Measurements from ENCODE around the gene OTOA.
"Not testable (repeated sequence)": the region's sequence is repeated elsewhere in the genome, so short reads cannot be mapped to it uniquely, and the experiment has no call there.

OTOA gene

DNA sequence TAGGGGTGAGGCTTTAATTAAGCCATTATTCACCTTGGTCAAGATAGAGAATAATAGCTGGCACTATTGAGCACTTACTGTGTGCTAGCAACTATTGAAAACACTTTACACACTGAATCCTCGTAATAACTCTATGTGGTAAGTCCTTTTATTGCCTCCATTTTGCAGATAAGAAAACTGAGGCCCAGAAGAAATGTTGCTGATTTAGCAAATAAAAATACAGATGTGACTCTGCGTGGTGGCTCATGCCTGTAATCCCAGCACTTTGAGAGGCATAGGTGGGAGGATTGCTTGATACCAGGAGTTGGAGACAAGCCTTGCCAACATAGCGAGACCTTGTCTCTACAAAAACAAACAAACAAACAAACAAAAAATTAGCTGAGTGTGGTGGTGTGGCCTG, 19.4 kb downstream of the OTOA start:
- no peak for FAIRE-seq

DNA sequence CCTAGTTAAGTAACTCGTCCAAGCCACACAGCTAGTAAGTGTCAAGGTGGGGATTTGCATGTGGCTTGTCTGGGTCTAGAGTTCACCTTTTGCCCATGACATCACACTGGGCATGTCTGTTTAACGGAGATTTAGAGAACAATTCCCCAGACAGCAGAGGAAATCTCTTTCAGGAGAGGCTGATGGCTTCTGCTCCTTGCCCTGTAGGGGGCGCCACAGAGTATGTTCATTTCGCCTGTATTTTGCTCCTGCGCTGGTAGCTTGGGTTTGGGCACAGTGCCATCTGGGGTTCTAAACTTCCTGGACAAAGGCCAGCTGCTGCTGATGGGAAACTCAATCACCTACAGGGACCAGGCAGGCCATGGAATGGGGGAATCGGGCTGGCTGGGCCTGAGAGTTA, 20.4 kb downstream of the OTOA start:
- no peak for FAIRE-seq

DNA sequence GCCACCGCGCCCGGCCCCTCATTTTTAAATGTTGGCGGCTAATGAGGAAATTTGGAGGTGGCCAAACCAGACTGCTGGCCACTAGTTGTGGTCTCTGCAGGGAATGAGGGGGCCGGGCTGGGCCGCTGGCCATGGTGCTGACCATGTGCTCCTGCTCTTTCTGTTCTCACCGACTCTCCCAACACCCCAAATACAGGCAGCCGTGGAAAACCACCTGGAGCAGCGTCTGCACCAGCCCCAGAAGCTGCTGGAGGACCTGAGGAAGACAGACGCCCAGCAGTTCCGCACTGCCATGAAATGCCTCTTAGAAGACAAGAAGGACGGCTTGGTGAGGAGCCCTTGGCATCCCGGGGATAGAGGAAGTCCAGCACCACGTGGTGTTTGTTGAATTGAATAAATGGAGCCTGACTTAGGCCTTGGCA, 21.3 kb downstream of the OTOA start:
- FAIRE-seq, result no peak

DNA sequence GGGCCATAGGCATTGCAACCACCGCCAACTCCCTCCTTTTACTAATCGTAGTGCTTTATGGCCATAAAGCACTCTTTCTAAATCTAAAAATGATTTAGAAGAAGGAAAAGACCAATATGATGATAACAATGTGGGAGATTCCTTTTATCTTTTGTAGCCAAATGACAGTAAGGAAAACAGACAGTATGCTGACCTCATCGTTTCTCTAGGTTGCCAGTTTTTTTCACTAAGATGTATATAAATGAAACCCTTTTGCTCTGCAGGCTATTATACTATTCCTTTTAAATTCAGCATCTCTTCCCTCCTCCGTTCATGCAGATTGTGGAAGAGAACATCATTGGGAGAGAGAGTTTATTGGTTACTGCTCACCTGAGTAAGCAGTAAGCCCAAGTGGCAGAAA, 25.3 kb downstream of the OTOA start:
- FAIRE-seq, result no peak

DNA sequence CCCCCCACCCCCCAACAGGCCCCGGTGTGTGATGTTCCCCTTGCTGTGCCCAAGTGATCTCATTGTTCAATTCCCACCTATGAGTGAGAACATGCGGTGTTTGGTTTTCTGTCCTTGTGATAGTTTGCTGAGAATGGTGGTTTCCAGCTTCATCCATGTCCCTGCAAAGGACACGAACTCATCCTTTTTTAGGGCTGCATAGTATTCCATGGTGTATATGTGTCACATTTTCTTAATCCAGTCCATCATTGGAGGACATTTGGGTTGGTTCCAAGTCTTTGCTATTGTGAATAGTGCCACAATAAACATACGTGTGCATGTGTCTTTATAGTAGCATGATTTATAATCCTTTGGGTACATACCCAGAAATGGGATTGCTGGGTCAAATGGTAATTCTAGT, 27.2 kb downstream of the OTOA start:
- not testable (repeated sequence) for FAIRE-seq

DNA sequence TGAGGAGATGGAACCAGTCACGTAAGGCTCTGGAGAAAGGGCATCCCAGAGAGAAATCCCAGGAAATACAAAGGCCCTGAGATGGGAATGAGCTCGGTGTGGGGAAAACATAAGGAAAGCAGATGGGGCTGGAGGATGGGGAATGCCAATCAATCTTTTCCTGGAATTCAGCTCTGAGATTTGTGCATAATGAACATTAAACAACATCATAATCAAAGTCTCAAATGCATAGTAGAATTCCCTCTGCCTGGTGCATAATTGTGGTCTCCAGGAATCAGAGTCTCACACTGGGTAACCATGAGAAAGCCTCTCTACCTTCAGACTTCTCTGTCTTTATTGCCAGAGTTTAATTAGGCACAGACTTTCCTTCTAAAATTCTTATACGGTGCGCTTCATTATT, 30.8 kb downstream of the OTOA start:
- no peak for FAIRE-seq

DNA sequence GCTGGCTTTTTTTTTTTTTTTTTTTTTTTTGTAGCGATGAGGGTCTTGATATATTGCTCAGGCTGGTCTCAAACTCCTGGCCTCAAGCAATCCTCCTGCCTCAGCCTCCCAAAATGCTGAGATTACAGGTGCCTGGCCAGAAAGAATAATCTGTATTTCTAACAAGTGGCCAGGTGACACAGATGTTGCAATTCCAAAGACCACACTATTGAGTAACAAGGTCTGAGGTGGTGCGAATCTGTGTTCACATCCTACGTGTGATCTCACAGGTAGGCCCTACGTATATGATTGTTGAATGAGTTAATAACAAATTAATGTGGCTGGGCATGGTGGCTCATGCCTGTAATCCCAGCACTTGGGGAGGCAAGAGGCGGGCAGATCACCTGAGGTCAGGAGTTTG, 33.3 kb downstream of the OTOA start:
- no peak for FAIRE-seq

DNA sequence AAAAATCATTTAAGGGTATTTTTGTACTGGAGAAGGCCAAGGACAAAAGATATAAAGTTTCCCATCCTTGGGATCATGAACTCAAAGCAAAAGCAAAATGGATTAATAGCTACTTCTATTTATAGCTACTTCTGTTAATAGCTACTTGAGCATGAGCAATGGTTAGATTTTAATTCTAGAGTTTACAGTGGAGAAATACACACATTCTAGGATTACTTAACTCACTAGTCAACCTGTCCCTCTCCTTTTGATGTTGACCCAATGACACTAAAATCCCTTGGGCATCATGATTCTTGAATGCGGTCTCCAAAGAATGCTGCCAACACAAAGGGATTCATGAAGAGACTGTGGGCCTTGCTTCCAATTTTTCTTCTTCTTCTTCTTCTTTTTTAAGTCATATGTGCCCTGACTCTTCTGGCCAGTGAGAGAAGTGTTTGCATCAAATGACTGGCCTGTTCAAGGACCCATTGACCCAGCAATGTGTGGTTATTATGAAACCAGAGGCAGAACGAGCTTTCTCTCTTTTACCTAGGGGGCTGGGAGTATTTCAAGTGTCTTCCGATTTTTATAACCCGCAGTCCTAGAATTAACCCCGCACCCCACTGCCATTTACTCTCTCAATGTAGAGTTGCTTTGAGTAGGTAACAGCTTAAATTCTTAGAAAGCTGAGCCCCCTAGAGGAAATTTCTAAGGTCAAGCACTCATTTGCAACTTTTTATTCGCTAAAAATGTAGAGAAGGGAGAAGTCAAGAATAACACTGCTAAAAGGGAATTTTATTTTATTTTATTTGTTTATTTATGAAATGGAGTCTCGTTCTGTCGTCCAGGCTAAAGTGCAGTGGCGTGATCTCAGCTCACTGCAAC, 34.6 kb downstream of the OTOA start:
- no peak for FAIRE-seq

DNA sequence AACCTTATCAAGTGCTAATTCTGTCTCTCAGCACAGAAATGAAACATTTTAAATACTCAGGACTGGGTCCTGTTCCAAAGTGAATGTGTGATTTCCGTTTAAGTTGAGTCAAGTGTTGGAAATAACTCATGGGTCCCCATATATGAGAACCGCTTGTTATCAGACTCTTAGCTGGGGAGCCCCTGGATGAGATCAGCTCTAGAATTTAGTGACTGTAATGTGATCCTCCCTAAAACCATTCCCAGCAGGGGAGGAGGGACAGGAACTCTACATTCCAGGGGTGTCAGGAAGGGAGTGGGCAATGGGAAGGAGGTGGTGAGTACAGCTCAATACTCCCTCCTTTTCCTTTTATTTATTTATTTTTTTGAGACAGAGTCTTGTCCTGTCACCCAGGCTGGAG, 37.5 kb downstream of the OTOA start:
- no peak for FAIRE-seq

DNA sequence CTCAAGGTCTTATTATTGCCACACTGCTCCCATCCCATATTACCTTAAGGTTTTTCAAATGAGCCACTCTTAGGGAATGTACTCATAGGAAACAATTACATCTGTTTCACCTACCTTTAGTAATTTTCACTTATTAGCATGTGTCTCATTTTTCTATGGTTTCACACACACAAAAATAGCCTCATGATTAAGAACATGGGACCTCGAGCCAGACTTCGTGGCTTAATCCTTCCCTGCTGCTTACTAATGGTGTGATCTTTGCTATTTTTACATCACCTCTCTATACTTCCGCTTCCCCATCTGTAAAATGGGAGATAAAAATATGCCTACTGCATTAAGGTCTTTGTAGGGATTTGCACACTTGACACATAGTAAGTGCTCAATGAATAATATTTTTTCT, 38.5 kb downstream of the OTOA start:
- no peak for FAIRE-seq

DNA sequence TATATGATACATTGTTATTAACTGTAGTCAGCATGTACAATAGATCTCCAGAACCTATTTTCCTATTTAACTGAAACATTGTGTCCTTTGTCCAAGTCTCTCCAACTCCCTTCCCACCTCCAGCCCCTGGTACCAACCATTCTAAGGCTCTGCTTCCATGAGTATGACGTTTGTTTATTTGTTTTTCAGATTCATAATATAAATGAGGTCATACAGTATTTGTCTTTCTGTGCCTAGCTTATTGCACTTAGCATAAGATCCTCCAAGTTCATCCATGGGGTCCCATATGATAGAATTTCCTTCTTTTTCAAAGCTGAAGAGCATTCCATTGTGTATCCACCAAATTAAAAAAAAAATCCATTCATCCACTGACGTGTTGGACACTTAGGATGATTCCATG, 39.4 kb downstream of the OTOA start:
- FAIRE-seq, result no peak

DNA sequence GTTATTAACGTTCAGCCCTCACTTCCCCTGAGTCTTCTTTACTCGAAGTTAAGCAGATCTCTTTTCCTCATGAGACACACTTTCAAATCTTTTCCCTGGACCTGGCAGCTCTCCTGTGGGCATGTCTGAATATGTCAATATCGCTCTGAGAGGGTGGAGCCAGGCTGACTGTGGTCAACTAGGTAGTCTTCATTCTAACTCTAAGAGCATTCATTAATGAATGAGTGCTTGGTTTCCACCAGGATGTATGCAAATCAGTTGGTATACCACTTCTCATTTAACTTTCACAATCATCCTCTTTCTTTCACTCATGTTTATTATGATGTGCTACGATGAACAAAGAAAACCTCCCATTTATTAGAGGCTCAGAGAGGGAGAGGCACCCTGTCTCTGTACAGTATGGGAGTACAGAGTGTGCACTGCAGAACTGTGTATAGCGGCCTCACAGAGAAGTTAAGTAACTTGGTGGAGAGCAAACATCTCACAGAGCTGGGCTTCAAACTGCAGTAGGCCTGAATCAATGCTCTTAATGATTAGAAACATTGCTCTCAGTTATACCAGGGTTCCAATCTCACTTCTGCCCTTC, 39.9 kb downstream of the OTOA start:
- FAIRE-seq, result no peak

DNA sequence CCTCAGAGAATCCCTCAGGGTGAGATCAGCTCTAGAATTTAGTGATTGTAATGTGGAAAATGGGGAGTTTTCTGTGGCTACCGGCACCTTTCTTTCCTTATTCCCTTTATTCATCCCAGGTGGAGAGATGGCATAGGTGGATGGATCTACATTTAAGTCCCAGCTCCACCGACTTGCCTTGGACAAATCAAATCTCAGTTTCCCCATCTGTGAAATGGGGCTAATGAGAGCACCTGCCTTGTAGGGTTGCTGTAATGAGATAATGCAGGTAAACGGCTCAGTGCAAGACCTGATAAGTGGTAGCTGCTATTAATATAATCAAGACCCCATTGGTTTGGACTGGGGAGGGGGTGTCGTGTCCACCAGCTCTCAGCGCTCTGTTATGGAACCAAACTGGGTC, 40.5 kb downstream of the OTOA start:
- no peak for FAIRE-seq

DNA sequence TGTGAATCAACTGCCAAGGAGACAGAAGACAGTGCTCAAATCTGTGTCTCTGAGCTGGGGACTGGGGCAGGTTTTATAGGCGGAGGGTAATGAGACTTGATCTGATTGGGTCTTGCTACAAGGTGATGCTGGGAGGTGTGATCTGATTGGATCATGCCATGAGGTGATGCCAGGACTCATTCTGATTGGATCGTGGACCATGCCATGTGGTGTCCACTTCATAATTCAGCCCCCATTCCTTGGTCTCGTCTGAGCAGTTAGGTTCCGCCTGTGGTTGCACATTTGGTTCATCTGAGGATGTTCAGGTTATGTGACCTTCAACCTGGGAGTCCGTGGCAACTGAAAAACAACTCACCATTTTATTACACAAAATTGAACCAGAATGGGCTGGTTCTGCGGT, 41.0 kb downstream of the OTOA start:
- FAIRE-seq, result no peak

DNA sequence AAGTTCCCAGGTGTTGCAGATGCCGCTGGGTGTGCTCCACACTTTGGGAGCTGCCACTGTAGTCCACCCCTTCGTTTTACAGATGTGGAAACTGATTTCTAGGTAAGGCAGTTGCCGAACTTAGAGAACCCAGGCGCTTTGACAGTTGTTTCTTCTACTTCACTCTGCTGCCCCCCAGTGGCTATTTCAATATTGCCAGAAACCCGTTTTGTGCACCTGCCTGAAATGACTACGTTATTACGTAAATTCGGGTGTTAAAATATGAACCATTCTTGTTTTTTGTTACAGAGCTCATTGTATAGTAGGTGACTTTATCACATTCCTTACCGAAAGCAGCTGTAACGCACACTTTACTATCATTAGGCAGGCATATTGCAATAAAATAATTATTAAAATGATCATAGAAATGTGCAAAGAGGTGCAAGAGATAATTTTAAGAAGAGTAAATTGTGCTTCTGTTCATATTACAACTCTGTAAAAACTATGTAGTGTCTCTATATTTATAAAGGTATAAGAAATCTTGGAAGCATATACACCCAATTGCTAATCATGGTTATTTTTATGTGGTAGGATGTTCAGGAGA, 44.9 kb downstream of the OTOA start:
- peak; percentile 92 for FAIRE-seq

DNA sequence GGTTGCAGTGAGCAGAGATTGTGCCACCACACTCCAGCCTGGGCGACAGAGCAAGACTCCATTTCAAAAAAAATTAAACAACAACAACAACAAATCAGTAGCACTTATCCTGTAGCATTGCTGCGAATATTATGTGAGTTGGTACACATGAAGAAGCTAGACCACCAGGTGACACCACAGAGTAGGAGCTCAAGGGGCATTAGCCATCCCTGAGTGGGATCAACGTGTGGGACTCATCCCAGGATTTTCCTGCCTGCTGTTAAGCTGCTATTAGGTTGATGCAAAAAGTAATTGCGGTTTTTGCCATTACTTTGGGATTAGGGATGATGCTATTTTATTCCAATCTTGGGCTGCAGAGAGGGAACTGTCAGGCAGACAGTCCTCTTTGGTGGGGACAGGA, 47.2 kb downstream of the OTOA start:
- no peak for FAIRE-seq

DNA sequence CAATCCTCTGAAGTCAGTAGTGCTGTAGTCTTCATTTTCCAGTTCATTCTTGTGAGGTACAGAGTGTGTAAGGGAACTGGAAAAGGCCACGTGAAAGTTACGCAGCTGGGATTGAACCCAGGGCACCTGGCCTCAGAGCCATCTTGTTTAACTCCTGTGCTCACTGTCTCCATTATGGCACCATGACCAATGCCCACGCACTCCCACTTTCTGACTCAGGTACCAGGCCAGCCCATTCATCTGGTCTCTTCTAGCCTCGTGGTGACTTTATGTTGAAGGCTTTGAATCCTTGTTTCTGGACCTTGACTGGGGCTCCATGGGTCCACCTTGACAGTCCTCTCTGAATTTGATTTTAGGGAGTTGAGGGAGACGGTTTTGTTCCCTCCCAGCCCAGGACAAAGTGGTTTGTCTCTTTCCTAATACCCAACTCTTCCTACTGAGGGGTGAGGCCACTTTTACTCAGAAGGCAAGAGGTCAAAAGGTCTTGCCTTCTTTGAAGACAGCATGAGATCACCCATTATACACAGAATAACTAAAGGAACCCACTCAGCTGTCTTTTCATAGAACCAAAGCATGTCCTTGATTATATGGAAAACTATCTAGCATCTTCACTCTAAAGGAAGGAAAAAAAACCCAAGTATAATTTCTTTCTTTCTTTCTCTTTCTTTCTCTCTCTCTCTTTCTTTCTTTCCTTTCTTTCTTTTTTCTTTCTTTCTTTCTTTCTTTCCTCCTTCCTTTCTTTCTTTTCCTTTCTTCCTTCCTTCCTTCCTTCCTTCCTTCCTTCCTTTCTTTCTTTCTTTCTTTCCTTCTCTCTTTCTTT, 50.0 kb downstream of the OTOA start:
- no peak for FAIRE-seq

DNA sequence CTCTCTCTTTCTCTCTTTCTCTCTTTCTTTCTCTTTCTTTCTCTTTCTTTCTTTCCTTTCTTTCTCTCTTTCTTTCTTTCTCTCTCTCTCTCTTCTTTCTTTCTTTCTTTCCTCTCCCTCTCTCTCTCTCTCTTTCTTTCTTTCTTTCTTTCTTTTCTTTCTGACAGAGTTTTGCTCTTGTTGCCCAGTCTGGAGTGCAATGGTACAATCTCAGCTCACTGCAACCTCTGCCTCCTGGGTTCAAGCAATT, 50.5 kb downstream of the OTOA start:
- not testable (repeated sequence) for FAIRE-seq

DNA sequence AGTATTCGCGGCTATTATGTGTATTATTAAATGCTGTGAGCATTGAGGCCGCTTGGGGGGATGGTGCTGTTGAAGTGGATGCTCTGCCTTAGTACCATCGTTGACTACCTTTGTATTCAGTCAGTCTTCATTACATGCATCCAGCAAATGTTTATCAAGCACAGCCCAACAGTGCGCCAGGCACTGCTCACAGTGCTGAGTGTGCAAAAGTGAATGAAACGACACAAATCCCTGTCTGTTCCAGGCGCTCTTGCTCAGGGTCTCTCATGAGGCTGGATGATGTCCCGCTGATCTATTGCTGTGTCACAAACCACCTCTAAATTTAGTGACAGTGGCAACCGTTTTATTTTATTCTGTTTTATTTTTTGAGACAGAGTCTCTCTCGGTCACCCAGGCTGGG, 53.8 kb downstream of the OTOA start:
- FAIRE-seq, result no peak

DNA sequence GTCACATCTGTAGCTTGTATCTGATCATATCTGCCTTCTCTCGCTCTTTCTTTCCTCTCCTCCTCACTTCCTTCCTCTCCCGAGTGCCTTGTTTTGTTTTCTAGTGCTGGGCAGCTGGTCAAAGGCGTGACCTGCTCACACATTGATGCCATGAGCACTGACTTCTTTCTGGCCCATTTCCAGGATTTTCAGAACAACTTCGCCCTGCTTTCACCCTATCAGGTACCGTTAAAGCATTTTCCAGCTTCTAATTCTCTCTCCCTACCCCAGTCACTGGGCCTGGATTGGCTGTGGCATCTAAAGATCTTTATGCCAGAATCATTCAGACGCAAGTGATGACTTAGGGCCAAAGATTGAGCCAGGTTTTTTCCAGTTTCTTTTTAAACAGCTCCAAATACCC, 55.5 kb downstream of the OTOA start:
- FAIRE-seq, result no peak

DNA sequence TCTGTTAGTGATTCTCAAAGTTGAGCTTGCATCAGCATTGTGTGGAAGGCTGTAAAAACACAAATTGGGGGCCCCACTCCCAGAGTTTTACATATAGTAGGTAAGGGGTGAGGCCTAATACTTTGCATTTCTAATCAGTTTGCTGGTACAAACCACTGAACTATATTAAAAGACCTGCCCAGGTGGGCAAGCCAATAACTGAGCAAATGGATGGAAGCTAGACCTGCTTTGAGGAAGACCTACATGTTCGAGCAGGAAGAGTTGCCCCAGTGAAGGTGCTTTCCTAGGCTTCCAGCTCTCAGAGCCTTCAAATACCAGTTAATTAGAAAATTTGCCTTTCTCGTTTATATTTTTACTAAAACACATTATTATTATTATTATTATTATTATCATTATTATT, 56.8 kb downstream of the OTOA start:
- FAIRE-seq, result no peak

DNA sequence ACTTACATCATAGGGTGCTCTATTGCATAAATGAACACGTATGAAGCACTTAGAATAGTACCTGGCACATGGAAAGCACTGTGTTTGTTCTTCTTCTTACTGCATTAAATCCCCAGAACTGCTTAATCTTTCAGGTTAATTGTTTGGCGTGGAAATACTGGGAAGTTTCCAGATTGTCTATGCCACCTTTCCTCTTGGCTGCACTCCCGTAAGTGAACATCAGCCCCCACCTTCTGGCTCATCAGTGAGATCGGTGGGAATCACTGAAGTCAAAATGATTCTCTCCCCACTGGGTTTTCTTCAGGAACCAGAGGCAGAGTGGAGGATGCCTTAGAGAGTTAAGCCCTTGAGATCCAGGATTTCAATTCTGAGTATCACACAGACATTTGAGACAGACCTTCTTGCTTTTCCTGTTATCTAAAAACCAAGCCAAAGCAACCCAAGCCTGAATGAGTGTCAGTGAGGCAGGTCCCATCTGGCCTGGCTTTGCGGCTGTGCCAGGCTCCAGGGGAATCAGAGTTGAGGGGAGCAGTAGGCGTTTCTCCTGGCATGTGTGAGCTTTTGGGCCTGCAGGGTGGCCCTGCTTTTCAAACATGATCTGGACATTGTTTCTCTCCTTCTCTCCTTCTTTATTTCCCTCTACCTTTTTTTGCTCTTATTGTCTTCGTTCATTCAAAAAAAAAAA, 59.1 kb downstream of the OTOA start:
- no peak for FAIRE-seq

DNA sequence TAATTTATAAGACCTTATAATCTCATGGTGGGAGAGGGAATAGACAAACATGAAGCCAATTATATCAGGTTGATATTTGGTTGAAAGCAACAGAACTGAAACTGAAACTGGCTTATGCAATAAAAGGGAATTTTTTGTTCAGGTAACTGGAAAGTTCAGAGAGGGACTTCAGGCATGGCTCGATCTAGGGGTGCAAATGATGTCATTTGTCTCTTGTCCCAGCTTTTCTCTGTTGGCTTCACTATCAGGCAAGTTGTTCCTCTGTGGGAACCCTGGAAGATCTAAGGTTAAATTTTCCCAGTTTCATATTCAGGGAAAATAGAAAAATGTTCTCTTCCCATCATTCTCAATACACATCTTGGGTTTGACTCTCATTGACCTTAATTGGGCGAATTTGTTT, 59.8 kb downstream of the OTOA start:
- no peak for FAIRE-seq

All from G401.6 (cell line).